Hematopoietic multipotent progenitor cell treated with erythropoietin and hydrocortisone succinate and interleukin-3 and kit ligand, for 4 days (in vitro differentiated cells): Measurements from ENCODE around the gene TNXB.
"Not testable (repeated sequence)": the region's sequence is repeated elsewhere in the genome, so short reads cannot be mapped to it uniquely, and the experiment has no call there.

ENCODE experiments used
- DNase-seq: peaks from one replicate; pipeline ENCODE4 v3.0.0-alpha.2; 2015

TNXB gene

GRCh38 chr6:32037598-32038524, 71.3 kb downstream of the TNXB start, which contains the start of gene CYP21A2:
CYP21A2 (plus strand) TSS chr6:32038415; CDS start chr6:32038423, 8 bp downstream.
- DNase-seq = not testable (repeated sequence)

GRCh38 chr6:32037136-32037535, 72.0 kb downstream of the TNXB start:
- not testable (repeated sequence) for DNase-seq

GRCh38 chr6:32035283-32036013, 73.7 kb downstream of the TNXB start:
- DNase-seq = not testable (repeated sequence)

GRCh38 chr6:32029553-32029952, 79.6 kb downstream of the TNXB start:
- not testable (repeated sequence) for DNase-seq

- not testable (repeated sequence) for DNase-seq
These were observed 80.5 kb downstream of the TNXB start for GRCh38 chr6:32028631-32029030.

- DNase-seq = not testable (repeated sequence)
These were observed 87.0 kb downstream of the TNXB start for GRCh38 chr6:32022100-32022499.

- not testable (repeated sequence) for DNase-seq
These were observed 94.6 kb downstream of the TNXB start, which contains the start of gene C4B for GRCh38 chr6:32014547-32014946. C4B (plus strand) TSS chr6:32014795; CDS start chr6:32014846, 51 bp downstream.

GRCh38 chr6:32013738-32014137, 95.4 kb downstream of the TNXB start:
- not testable (repeated sequence) for DNase-seq

GRCh38 chr6:32012941-32013617, 96.1 kb downstream of the TNXB start:
- DNase-seq = not testable (repeated sequence)

GRCh38 chr6:32010856-32011530, 98.1 kb downstream of the TNXB start:
- DNase-seq = not testable (repeated sequence)

GRCh38 chr6:32009537-32009936, 99.6 kb downstream of the TNXB start:
- not testable (repeated sequence) for DNase-seq

- not testable (repeated sequence) for DNase-seq
These were observed 100.5 kb downstream of the TNXB start for GRCh38 chr6:32008616-32009015.

- not testable (repeated sequence) for DNase-seq
These were observed 101.1 kb downstream of the TNXB start for GRCh38 chr6:32008037-32008436.

- DNase-seq = not testable (repeated sequence)
These were observed 102.1 kb downstream of the TNXB start for GRCh38 chr6:32007086-32007485.

- DNase-seq = not testable (repeated sequence)
These were observed 103.1 kb downstream of the TNXB start for GRCh38 chr6:32005991-32006529.

GRCh38 chr6:32005538-32005880, 103.6 kb downstream of the TNXB start:
- DNase-seq = peak; percentile 8

- DNase-seq = not testable (repeated sequence)
These were observed 104.1 kb downstream of the TNXB start for GRCh38 chr6:32004864-32005537.

GRCh38 chr6:32004393-32004792, 104.7 kb downstream of the TNXB start:
- DNase-seq = not testable (repeated sequence)

GRCh38 chr6:32003301-32003700, 105.8 kb downstream of the TNXB start:
- not testable (repeated sequence) for DNase-seq

GRCh38 chr6:32002546-32003268, 106.4 kb downstream of the TNXB start:
- not testable (repeated sequence) for DNase-seq

- not testable (repeated sequence) for DNase-seq
These were observed 112.8 kb downstream of the TNXB start for GRCh38 chr6:31996385-31996784.
